CD4-positive, alpha-beta T cell (primary cell): ENCODE measurements around the gene ZNF451. TPM values are rescaled to one million over a fixed set of nuclear protein-coding genes. Genes with fewer than 3 reads are reported as not detected.

ENCODE experiments used
- ATAC-seq: fragments of 200-7000 bp; cut with Tn5 transposase; one replicate; pipeline ENCODE4 v1.10.0; 2022; ENCODE audit warnings: mild to moderate bottlenecking; ENCODE audit not compliant: poor library complexity
- CTCF ChIA-PET: fragments of 350-600 bp; sonication (Branson Sonifier 250); formaldehyde crosslinking; loops from one replicate; lab custom pipeline; 2021; ENCODE audit warnings: antibody characterized with exemption, inconsistent platforms; lab: Charles Lee
- POLR2A ChIA-PET: fragments of 350-600 bp; sonication (Branson Sonifier 250); formaldehyde crosslinking; loops from one replicate; lab custom pipeline; 2021; ENCODE audit warnings: antibody characterized with exemption, inconsistent platforms; lab: Charles Lee
- DNase-seq, 14 experiments: peaks; one replicate each; pipeline ENCODE4 v3.0.0-alpha.2; 2013 to 2020; ENCODE audit warnings: mixed read lengths in 2 of 14
- H3K27ac ChIP-seq, 2 donors: one replicate each; pipeline versions ENCODE4 v1.5.1 to v1.7.0; 2013; ENCODE audit warnings: low read length in 2 of 2, low read depth in 1 of 2, mild to moderate bottlenecking in 1 of 2
- H3K27me3 ChIP-seq, 2 experiments: 1 replicate in 1 of 2; 2 replicates in 1 of 2; pipeline versions ENCODE4 v1.6.1 to v1.7.0; 2013; ENCODE audit warnings: low read length in 2 of 2, control low read depth in 1 of 2, mild to moderate bottlenecking in 1 of 2, moderate library complexity in 1 of 2; ENCODE audit not compliant: insufficient read depth in 2 of 2, control insufficient read depth in 1 of 2
- H3K36me3 ChIP-seq: one replicate; pipeline ENCODE4 v1.6.1; 2013; ENCODE audit warnings: low read length, control low read depth; ENCODE audit not compliant: insufficient read depth
- H3K4me1 ChIP-seq: one replicate; pipeline ENCODE4 v1.6.1; 2013; ENCODE audit warnings: low read length, control low read depth; ENCODE audit not compliant: insufficient read depth
- H3K4me3 ChIP-seq: one replicate; pipeline ENCODE4 v1.5.1; 2013; ENCODE audit warnings: mild to moderate bottlenecking, low read length, moderate library complexity
- H3K9me3 ChIP-seq, 2 experiments: 1 replicate in 1 of 2; 2 replicates in 1 of 2; pipeline versions ENCODE4 v1.6.1 to v1.7.0; 2013; ENCODE audit warnings: low read length in 2 of 2, mild to moderate bottlenecking in 2 of 2, control low read depth in 1 of 2, moderate library complexity in 1 of 2; ENCODE audit not compliant: control insufficient read depth in 1 of 2, insufficient read depth in 1 of 2
- H3K27ac Mint-ChIP-seq: one replicate; pipeline ENCODE4 v1.8.0; 2020; ENCODE audit warnings: mixed read lengths
- H3K27me3 Mint-ChIP-seq: one replicate; pipeline ENCODE4 v1.8.0; 2021; ENCODE audit warnings: mixed read lengths
- H3K36me3 Mint-ChIP-seq: one replicate; pipeline ENCODE4 v1.8.0; 2021; ENCODE audit warnings: low read depth, mixed read lengths
- H3K4me1 Mint-ChIP-seq: one replicate; pipeline ENCODE4 v1.8.0; 2021; ENCODE audit warnings: low read depth, mixed read lengths
- H3K4me3 Mint-ChIP-seq: one replicate; pipeline ENCODE4 v1.8.0; 2020; ENCODE audit warnings: mild to moderate bottlenecking, mixed read lengths
- H3K9me3 Mint-ChIP-seq: one replicate; pipeline ENCODE4 v1.8.0; 2020; ENCODE audit warnings: mixed read lengths
- intact Hi-C, 2 experiments: fragments of 100-400 bp; cut with DNase I in 1 of 2; cut with micrococcal nuclease in 1 of 2; formaldehyde crosslinking; loops; one replicate each; pipeline versions ENCODE4 v1.15.1 to v1.9.0; 2023 to 2025; cut with DNase I, micrococcal nuclease
- total RNA-seq, 174 experiments: library from RNA in 2 of 174; stranded (reverse) in 2 of 174; gene quantifications; one replicate each; pipeline ENCODE4 v1.2.3 and lab custom pipeline; 2021 to 2026
- TF ChIP-seq, protein P1 (sequence below): fragments of 200-600 bp; IDR thresholded peaks from one replicate; pipeline ENCODE4 v1.8.0; 2022; ENCODE audit warnings: antibody characterized with exemption, mild to moderate bottlenecking

The ZNF451 gene
- total RNA-seq, 2 experiments from 2014 or later, result 124 to 132 TPM

DNA sequence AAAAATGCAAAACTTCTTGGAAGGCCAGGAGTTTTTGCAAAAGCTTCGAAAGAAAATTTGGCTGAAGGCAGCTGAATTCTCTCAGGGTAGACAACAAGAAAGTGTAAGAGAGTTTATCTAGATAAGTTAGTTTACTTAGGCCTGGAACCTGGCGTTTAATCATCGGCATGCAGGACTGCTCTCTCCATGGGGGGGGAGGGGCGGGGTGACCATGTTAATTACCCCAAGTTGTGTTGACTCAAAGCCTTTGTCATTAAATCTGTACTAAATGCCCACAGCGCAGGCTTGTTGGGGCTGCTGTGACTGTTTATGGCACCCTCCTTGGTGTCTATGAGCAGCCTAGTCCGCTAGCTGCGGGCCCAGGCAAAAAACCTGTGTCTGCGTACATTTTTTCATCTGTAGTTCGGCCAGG is 20.1 kb upstream of the ZNF451 start:
- Mint-ChIP-seq H3K4me1 (peaks cover under 1% of the 10 kb centered on the region), H3K27ac (no peak overlapping the region), H3K9me3 (no peaks in the 10 kb centered on the region), H3K4me3 (no peak overlapping the region), H3K36me3 (peaks cover 22% of the 10 kb centered on the region), H3K27me3 (no peaks in the 10 kb centered on the region)
- Histone ChIP-seq H3K27ac (no peak overlapping the region), H3K4me3 (no peak overlapping the region), H3K27me3 (no peaks in the 10 kb centered on the region), H3K4me1 (no peaks in the 10 kb centered on the region), H3K9me3 (no peaks in the 10 kb centered on the region), H3K36me3 (peaks cover 5% of the 10 kb centered on the region)
- ATAC-seq (no peak), DNase-seq (no peak)
- ChIA-PET CTCF (no interaction called here), POLR2A (no interaction called here)
- intact Hi-C loops, result no loop called here
- TF ChIP-seq, protein P1, sequence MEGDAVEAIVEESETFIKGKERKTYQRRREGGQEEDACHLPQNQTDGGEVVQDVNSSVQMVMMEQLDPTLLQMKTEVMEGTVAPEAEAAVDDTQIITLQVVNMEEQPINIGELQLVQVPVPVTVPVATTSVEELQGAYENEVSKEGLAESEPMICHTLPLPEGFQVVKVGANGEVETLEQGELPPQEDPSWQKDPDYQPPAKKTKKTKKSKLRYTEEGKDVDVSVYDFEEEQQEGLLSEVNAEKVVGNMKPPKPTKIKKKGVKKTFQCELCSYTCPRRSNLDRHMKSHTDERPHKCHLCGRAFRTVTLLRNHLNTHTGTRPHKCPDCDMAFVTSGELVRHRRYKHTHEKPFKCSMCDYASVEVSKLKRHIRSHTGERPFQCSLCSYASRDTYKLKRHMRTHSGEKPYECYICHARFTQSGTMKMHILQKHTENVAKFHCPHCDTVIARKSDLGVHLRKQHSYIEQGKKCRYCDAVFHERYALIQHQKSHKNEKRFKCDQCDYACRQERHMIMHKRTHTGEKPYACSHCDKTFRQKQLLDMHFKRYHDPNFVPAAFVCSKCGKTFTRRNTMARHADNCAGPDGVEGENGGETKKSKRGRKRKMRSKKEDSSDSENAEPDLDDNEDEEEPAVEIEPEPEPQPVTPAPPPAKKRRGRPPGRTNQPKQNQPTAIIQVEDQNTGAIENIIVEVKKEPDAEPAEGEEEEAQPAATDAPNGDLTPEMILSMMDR, result no peak

DNA sequence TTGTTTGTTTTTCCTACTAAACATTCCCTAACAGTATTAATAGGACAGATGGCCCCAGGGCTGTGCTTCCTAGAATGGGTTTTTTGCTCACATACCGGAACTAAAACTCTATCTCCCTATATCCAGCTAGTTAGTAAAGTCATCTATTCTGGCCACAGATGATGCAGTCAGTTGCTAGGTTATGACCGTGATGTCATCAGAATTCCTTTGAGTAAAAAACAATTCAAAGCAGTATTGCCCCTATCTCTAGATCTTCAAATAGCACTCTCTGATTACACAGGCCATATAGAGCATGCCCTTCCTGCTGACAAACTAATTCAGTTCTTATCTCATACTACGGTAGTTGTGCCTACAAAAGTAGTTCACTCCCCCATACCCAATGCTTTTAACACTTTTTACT is 17.9 kb upstream of the ZNF451 start:
- H3K27ac Mint-ChIP-seq, result no peak overlapping the region
- DNase-seq, result no peak
- H3K4me3 Mint-ChIP-seq, result no peak overlapping the region
- no peaks in the 10 kb centered on the region for H3K4me1 Mint-ChIP-seq
- Histone ChIP-seq H3K9me3 (no peaks in the 10 kb centered on the region), H3K4me3 (no peak overlapping the region), H3K27ac (no peak overlapping the region), H3K36me3 (no peaks in the 10 kb centered on the region), H3K4me1 (no peaks in the 10 kb centered on the region), H3K27me3 (no peaks in the 10 kb centered on the region)
- peaks cover 10% of the 10 kb centered on the region for H3K36me3 Mint-ChIP-seq
- H3K27me3 Mint-ChIP-seq, result no peaks in the 10 kb centered on the region
- intact Hi-C loops, result no loop called here
- ChIA-PET POLR2A (interaction anchor here (1.0 kb wide), 1 partner anchor 26 kb away, joined by 4 read pairs; the partner anchor contains the start of gene KIAA1586), CTCF (no interaction called here)
- H3K9me3 Mint-ChIP-seq, result no peaks in the 10 kb centered on the region
- ATAC-seq, result no peak
- TF ChIP-seq, protein P1, result no peak

DNA sequence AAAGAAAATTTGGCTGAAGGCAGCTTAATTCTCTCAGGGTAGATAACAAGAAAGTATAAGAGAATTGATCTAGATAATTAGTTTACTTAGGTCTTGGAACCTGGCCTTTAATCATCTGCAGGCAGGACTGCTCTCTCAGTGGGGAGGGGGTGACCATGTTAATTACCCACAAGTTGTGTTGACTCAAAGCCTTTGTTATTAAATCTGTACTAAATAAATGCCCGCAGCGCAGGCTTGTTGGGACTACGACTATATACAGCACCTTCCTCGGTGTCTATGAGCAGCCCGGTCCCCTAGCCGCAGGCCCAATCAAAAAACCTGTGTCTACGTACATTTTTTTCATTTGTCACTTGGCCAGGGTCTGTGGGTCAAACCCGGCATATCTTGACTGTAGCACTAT is 15.6 kb upstream of the ZNF451 start:
- Histone ChIP-seq H3K4me1 (no peaks in the 10 kb centered on the region), H3K36me3 (no peaks in the 10 kb centered on the region), H3K9me3 (no peaks in the 10 kb centered on the region), H3K27me3 (no peaks in the 10 kb centered on the region), H3K4me3 (no peak overlapping the region), H3K27ac (no peak overlapping the region)
- Mint-ChIP-seq H3K4me3 (no peak overlapping the region), H3K4me1 (no peaks in the 10 kb centered on the region), H3K27ac (no peak overlapping the region), H3K36me3 (peaks cover 5% of the 10 kb centered on the region), H3K9me3 (no peaks in the 10 kb centered on the region), H3K27me3 (no peaks in the 10 kb centered on the region)
- DNase-seq (no peak), ATAC-seq (no peak)
- CTCF ChIA-PET, result no interaction called here
- POLR2A ChIA-PET, result no interaction called here
- TF ChIP-seq, protein P1, result no peak
- intact Hi-C loops, result no loop called here
